Measurements from ENCODE around the gene PRR18. TPM values are rescaled to one million over a fixed set of nuclear protein-coding genes. Genes with fewer than 3 reads are reported as not detected.

PRR18 gene
- total RNA-seq, 1 donor from 2014 or later, result 0.14 TPM

DNA sequence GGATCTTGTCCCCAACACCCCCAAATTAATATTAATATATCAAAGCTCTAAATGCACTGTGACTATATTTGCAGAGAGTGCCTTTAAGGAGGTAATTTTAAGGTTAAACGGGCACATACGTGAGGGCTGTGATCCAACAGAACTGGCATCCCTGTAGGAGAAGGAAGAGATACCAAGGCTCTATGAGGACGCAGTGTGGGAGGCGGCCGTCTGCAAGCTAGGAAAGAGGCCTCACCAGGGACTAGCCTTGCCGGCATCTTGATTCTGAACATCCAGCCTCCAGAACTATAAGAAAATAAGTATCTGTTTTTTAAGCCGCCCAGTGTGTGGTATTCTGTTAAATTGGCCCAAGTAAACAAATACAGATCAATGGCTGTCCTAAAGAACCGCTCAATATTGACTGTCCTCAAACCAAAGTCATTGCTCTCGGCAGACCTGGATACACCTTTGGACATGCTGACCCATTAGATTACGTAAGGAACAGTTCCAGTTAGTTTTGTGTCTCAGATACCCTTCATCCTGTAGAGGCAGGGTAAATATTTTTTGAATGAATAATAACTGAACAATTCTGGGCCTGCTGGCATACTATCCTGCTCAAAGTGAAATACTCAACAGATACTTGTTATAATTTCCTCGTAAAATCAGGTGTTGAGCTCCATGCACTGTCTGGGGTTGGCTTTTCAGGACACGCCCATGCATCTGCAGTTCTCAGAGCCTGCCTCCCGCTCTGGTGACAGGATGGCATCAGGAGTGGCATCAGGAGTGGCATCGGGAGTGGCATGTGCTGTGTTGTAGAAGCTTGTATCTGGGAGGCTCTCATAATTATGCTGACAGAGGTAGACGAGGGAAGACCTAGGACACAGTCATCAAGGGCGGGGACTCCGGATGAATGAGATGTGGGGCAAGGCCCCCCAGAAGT is 6.3 kb downstream of the PRR18 start:
- TF ChIP-seq CTCF (IDR thresholded peaks at IDR 0.05; ENCODE audit: insufficient read depth, low read depth, low read length), result no peak
- no peak for TF ChIP-seq EZH2 (IDR thresholded peaks at IDR 0.05; ENCODE audit: insufficient read depth, low read length)
- Mint-ChIP-seq H3K9me3 (ENCODE audit: unreplicated experiment) (peaks cover 4% of the 10 kb centered on the region), H3K36me3 (ENCODE audit: low read depth, unreplicated experiment) (peaks cover 4% of the 10 kb centered on the region), H3K27ac (ENCODE audit: unreplicated experiment) (no peak overlapping the region), H3K4me3 (ENCODE audit: unreplicated experiment) (no peak overlapping the region), H3K27me3 (ENCODE audit: low read depth, unreplicated experiment) (peaks cover 39% of the 10 kb centered on the region), H3K4me1 (ENCODE audit: low read depth, unreplicated experiment) (no peaks in the 10 kb centered on the region)
- no peak overlapping the region for H3K4me3 ChIP-seq (ENCODE audit: insufficient read depth, low read depth, low read length)
- DNase-seq (ENCODE audit: low read depth) (no peak), FAIRE-seq (no peak)
- H3K27me3 ChIP-seq (ENCODE audit: insufficient read depth, low read length), result peaks cover 15% of the 10 kb centered on the region
- no peak overlapping the region for H3K4me2 ChIP-seq (ENCODE audit: low read length)
- H2AFZ ChIP-seq (ENCODE audit: low read depth, low read length), result no peak overlapping the region
- H3K9ac ChIP-seq (ENCODE audit: low read length), result no peak overlapping the region
- H3K79me2 ChIP-seq (ENCODE audit: insufficient read depth, low read length), result no peaks in the 10 kb centered on the region
- H4K20me1 ChIP-seq (ENCODE audit: insufficient read depth, low read length), result no peaks in the 10 kb centered on the region
- no peaks in the 10 kb centered on the region for H3K9me3 ChIP-seq (ENCODE audit: insufficient read depth, low read depth, low read length)
- H3K36me3 ChIP-seq (ENCODE audit: insufficient read depth, low read length), result no peaks in the 10 kb centered on the region
- H3K27ac ChIP-seq (ENCODE audit: low read depth, low read length), result no peak overlapping the region
- H3K4me1 ChIP-seq (ENCODE audit: insufficient read depth, low read length), result no peaks in the 10 kb centered on the region

DNA sequence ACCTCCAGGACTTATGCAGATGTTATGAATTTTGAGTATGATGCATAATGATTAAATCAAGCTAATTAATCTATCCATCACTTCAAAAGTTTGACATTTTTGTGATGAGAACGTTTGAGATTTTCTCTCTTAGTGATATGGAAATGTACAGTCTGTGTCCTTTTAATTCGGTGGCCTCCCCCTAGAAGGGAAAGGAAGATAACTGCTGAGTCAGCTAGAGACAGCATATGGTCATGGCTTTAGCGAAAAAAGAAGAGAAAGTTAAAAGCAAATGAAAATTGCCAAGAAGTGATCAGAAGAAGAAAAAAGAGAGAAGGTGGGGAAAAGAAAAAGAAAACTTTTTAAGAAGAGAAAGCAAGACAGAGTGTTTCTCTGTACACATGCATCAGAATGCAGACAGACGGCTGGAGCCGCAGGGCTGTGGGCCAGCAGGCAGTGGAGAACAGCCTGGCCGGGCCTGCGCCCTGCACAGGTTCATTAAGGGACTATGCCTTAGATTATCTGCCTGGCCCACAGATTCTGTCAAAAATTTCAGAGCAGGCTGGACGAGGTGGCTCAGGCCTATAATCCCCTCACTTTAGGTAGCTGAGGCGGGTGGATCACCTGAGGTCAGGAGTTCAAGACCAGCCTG is 7.7 kb downstream of the PRR18 start:
- Mint-ChIP-seq H3K27me3 (ENCODE audit: low read depth, unreplicated experiment) (peaks cover 34% of the 10 kb centered on the region), H3K27ac (ENCODE audit: unreplicated experiment) (no peak overlapping the region), H3K9me3 (ENCODE audit: unreplicated experiment) (peaks cover 6% of the 10 kb centered on the region), H3K4me1 (ENCODE audit: low read depth, unreplicated experiment) (no peaks in the 10 kb centered on the region), H3K4me3 (ENCODE audit: unreplicated experiment) (no peak overlapping the region), H3K36me3 (ENCODE audit: low read depth, unreplicated experiment) (peaks cover 4% of the 10 kb centered on the region)
- TF ChIP-seq CTCF (IDR thresholded peaks at IDR 0.05; ENCODE audit: insufficient read depth, low read depth, low read length), result no peak
- no peak for TF ChIP-seq EZH2 (IDR thresholded peaks at IDR 0.05; ENCODE audit: insufficient read depth, low read length)
- Histone ChIP-seq H3K4me3 (ENCODE audit: insufficient read depth, low read depth, low read length) (no peak overlapping the region), H3K27me3 (ENCODE audit: insufficient read depth, low read length) (peaks cover under 1% of the 10 kb centered on the region), H4K20me1 (ENCODE audit: insufficient read depth, low read length) (no peaks in the 10 kb centered on the region), H3K36me3 (ENCODE audit: insufficient read depth, low read length) (no peaks in the 10 kb centered on the region), H3K4me2 (ENCODE audit: low read length) (no peak overlapping the region), H3K27ac (ENCODE audit: low read depth, low read length) (no peak overlapping the region), H2AFZ (ENCODE audit: low read depth, low read length) (no peak overlapping the region), H3K4me1 (ENCODE audit: insufficient read depth, low read length) (no peaks in the 10 kb centered on the region), H3K9ac (ENCODE audit: low read length) (no peak overlapping the region), H3K9me3 (ENCODE audit: insufficient read depth, low read depth, low read length) (peaks cover 3% of the 10 kb centered on the region), H3K79me2 (ENCODE audit: insufficient read depth, low read length) (no peaks in the 10 kb centered on the region)
- FAIRE-seq, result no peak
- no peak for DNase-seq (ENCODE audit: low read depth)

Data from astrocyte (in vitro differentiated cells and primary cell).